ENCODE data around the gene C6orf89.
"Not testable (repeated sequence)": the region's sequence is repeated elsewhere in the genome, so short reads cannot be mapped to it uniquely, and the experiment has no call there.

The C6orf89 gene

DNA sequence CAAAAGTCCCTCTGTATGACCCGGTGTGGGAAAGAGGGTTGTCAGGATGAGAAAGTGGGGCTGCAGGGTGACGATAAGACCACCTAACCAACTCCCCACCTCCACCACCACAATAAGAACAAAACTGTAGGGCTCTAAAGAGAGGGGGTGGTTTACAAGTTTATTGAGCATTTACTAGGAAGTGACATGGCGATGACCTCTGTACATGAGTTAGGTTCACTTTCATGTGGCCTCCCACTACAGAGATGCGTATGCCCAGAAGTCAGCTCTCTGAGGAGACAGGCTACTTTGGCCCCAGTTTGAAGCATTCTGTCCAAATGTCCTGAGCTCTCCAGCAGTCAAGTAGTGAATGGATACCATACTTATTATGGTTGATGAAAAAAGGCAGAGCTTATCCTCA lies 40.1 kb downstream of the C6orf89 start:
- no peak for DNase-seq

DNA sequence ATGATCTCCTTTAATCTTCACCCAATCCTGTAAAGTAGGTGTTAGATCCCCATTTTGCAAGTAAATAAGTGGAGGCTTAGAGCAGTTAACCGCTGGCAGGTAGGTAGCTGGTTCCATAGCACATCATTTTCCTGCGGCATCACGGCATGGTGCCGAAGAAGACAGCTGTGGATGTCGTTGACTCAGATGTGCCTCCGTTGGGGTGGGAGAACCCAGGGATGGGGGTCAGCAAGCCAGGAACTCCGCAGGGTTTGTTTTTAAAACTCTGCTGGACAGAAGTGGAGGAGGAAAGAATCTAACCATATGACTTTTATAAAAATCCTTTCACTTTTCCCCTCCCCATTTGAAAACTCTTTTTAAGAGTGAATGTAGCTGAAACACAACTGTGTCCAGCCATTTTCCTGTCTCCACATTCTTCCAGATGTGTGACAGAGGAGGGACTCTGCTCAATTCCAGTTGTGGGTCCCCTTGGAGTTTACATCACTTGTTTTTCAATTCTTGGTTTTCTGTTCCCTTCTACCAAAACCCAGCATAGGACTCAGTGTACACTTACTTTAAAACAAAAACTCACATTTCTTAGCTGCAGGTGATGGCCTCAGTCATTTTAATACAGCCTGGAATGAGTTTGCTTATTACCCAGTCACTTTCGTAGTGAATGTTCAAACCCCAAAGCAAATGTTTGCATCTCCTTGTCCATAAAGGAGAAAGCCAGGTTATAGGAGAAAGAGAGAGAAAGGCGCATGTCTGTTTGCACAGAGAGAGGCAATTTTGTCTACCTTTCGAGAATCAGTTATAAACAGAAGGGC lies 41.2 kb downstream of the C6orf89 start:
- DNase-seq: no peak

DNA sequence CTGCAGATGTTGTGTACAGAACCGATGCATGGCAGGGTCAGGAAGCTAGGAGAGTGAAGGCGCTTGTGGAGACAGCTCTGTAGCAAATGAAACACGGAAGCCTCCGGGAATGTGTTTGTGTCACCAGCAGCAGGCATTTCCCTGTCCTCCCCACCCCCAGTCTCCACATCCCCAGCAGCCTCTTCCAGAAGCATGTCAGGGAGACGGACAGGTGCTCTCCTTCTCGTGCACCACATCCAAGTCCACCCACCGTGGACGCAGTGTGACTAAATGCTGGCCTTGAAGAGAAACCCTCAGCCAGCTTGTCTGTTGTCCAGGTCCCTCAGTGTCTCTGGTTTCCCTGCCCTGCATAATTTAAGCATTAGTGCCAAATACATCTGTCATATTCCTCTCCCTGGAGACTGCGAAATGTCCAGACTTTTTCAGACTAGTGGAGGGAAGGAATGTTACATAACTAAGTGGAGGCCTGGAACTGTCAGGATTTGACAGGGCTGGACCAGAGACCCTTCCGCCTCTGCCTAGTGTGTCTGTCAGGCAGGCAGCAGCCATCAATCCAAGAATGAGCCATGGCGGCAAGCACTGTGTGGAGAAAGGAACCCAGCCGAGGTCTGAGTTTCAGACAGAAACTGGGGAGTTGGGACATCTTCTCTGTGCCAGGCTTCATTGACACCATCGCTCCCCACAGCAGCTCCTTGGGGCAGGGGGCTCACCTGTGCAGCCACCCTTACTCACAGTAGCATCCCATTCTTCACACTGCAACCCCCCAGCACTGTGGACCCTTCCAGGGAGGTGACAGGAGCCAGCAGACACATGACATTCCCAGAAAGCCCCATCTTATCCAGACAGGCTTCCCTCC lies 42.2 kb downstream of the C6orf89 start:
- DNase-seq: no peak

DNA sequence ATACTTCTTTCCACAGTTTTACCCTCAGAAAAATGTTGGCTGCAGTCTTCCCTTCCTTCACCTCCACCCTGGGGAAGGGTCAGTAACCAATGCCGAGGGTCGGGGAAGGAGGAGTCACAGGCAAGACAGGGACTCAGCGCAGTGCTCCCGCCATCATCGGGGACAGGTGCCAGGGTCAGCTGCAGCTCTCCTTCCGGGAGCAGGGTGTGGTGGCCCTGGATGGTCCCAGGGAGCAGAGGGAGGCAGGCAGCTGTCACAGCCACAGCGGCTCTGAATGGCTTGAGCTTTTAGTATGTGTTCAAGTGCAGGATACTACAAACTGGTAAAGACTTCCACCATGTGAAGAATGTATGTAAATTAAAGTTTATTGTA lies 42.8 kb downstream of the C6orf89 start:
- no peak for DNase-seq

DNA sequence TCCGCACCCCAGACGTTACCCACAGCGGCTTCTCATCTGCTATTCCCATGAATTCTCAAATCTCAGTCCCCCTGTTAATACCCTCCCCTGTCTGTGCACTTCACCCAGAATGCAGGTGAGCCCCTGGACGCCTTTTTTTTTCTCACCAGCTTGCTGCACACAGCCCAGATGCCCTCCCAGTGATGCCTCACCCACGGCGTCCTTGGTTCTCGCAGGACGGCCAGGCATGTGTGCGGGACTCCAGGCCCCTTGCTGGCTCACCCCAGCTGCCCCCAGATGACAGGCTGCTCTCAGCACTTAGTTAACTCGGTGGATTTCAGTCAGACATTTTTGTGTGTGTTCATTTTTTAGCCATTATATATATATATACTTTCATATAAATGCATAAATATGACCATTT lies 43.4 kb downstream of the C6orf89 start:
- DNase-seq: no peak

DNA sequence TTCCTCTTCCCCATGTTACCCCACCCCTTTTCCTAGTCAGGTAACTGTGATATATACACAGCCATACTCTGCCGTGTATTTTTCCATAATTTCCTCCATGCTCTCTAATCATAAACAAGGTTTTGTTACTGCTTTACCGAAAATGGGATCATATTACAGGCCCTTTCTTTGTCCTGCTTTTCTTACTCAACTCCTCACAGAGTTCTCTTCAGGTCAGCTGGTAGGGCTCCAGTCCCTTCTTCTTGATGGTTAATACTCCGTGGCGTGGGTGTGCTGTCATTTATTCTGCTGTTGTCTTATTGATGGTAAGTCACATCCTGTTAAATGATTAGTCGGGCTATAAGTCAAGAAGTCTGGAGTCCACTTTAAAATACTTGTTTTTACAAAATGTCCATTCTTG lies 43.9 kb downstream of the C6orf89 start:
- DNase-seq: no peak

DNA sequence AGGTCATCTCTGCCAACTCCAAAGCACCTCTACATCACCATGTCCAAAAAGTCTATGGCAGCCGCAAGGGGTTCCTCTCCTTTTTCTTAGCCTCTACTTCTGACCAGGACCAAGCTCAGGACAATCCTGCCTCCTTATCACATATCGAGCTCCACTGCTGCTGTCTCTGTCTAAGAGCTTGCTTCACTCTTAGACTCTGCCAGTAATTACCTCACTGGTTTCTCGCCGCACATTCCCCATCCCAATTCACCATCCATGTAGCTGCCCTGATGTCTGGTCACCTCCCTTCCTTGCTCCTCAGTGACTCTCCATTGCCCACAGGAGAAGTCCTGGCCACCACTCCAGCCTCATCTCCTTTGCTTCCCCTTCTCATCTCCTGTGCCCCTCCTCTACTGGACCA lies 44.7 kb downstream of the C6orf89 start:
- no peak for DNase-seq

DNA sequence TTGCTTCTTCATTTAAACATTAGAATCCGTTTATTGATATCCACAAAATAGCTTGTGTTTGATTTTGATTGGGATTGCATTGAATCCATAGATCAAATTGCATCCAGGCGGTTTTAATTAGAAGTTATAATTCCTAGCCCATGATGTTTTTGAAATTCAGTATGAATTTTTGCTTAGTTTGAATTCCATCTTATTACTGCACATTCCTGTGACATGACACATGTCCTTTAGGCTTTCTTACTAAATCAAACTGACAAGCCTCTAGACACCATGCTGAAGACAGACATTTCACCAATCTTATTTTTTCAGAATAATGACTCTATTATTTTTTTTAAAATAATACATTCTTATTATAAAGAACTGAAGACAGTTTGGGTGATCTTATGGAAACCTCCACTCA lies 47.4 kb downstream of the C6orf89 start:
- DNase-seq: no peak

DNA sequence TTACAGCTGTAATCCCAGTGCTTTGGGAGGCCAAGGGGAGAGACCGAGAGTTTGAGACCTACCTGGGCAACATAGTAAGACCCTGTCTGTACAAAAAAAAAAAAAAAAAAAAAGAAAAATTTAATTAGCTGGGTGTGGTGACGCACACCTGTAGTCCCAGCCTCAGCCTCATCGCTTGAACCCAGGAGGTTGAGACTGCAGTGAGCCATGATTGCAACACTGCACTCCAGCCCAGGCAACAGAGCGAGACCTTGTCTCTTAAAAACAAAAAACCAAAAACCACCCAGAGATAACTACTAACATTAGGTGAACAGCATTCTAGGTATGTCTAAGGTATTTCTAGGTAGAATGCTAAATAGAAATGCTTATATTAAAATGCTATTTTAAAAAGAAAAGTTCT lies 47.8 kb downstream of the C6orf89 start:
- no peak for DNase-seq

DNA sequence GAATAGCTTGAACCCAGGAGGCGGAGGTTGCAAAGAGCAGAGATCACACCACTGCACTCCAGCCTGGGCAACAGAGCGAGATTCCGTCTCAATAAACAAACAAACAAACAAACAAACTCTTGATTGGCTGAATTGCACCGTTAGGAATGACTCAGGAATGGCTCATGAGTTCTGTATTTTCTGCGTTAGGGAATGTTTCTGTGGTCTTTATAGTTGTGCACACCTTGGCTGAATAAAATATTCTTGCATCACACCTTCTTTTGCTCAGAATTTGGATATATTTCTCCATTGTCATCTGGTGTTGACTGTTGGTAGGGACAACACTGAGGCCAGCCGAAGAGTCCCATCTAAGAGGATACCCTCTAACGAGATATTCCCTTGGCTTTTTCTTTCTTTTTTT lies 49.1 kb downstream of the C6orf89 start:
- no peak for DNase-seq

DNA sequence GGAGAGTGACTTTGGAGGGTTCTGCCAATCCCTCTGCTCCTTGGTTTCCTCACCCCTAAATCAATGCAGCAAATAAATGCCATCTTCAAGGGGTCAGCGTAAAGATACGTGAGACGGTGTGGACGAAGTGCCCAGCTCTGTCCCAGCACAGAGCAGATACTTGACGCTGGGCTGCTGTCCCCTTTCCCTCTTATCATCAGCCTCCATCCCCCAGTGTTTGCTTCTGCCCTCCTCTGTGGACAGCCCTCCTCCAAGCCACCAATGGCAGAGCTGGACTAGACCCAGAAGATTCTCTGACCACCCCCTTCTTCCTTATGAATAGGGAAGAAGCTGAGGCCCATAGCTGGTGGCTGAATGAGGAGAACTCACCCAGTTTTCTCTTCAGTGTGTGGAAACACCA lies 51.1 kb downstream of the C6orf89 start:
- DNase-seq: no peak

DNA sequence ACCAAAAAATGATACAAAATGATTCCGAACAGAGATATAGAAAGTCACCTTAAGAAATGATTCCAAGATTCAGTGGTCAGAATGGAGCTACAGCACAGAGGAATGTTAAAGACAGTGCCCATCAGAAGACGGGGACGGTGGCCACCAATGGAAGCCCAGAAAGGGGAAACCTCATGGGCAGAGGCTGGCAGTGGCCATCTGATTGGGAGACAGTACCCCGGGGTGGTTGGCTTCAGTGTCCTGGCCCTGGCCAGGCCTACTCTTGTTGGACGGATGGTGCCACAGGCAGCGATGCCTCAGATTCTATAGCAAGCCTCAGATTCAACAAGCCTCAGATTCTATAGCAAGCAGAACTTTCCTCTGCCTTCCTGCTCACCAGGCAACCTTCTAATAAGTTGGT lies 52.1 kb downstream of the C6orf89 start:
- no peak for DNase-seq

DNA sequence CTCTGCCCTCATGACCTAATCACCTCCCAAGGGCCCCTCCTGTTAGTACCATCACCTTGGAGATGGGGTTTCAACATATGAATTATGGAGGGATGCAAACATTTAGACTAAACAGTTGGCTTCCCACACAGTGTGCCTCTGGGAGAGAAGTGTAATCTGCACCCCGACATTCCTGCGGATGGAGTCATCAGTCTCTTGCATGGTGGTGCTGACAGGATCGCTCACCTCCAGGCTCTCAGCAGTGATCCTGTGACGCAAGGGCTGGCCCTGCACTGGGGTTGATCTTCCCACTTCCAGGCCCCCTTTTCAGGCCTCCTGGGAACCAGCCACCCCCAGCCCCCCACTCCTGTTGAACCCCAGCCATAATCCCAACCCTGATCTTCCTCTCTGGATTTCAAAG lies 52.8 kb downstream of the C6orf89 start:
- DNase-seq: no peak

DNA sequence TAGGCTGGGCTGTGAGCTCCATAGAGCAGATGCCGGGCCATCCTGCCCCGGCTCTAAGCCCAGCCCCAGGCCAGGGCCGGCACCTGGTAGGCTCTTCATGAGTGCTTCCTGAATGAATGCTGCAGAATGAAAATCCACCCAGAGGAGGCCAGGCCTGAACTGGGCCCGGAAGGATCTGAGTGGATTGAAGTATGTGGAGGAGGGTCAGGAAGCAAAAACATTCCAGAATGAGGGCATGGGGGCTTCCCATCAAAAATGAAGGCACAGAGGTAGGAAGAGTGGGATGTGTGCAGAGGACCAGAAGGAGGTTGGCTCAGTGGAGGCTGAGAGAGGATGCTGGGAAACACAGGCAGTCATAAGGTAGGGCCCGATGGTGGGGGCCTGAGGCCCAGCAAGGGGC lies 53.3 kb downstream of the C6orf89 start:
- DNase-seq: not testable (repeated sequence)

DNA sequence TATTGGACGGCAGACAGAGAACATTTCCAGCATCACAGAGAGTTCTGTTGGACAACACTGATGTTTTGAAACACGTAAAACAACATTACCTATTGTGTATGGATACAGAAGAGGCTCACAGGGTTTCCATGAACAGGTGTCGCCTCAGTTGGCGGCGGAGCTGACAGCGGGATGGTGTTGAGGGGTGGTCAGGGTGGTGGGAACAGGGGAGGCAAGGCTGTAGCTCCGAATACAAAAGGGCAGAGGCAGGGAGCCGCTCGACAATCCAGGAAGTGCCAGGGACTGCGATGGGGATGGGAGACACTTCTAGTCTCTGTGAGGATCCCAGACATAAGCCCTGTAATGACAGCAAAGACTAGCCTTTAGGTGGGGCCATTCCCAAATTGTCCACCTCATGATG lies 54.3 kb downstream of the C6orf89 start:
- DNase-seq: no peak

DNA sequence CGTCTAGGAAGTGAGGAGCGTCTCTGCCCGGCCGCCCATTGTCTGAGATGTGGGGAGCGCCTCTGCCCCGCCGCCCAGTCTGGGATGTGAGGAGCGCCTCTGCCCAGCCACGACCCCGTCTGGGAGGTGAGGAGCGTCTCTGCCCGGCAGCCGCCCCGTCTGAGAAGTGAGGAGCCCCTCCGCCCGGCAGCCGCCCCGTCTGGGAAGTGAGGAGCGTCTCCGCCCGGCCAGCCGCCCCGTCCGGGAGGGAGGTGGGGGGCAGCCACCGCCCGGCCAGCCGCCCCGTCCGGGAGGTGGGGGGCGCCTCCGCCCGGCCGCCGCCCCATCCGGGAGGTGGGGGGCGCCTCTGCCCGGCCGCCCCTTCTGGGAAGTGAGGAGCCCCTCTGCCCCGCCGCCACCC lies 55.8 kb downstream of the C6orf89 start:
- DNase-seq: not testable (repeated sequence)

DNA sequence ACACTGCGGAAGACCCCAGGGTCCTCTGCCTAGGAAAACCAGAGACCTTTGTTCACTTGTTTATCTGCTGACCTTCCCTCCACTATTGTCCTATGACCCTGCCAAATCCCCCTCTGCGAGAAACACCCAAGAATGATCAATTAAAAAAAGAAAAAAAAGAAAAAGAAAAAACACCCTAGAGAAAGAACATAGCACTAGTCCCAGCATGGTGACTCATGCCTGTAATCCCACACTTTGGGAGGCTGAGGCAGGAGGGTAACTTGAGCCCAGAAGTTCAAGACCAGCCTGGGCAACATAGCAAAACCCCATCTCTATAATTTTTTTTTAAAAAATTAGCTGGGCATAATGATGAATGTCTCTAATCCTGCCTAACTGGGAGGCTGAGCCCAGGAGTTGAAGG lies 56.6 kb downstream of the C6orf89 start:
- not testable (repeated sequence) for DNase-seq

DNA sequence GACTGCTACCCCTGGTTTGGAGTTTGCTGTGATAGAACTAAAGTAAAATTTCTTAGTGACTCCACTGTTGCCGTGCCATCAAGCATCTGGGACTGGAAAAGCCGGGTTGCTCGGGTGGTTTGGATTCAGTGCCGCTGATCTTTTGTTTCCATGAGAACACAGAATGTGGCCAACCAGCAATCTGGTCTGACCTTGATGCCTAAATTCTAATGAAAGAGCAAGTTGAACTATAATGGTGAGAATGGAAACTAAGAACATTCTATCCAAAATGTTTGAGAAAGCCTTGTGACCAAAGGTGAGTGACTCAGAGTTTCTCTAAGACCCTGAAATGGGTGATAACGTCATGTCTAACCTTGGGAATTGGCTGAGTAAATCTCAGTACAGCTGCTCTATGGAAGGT lies 58.9 kb downstream of the C6orf89 start:
- no peak for DNase-seq

DNA sequence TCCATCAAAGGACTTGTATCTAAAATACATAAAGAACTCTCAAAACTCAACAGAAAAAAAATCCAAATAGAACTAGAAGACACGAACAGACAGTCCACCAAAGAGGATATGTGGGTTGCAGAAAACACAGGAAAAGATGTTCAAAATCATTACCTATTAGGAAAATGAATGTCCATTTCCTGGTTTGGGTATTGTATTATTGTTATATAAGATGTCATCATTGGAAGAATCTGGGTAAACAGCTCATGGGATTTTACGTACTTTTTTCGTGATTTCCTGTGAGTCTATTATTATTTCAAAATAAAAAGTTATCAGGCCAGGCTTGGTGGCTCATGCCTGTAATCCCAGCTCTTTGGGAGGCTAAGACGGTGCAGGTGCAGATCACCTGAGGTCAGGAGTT lies 59.5 kb downstream of the C6orf89 start:
- DNase-seq: no peak

DNA sequence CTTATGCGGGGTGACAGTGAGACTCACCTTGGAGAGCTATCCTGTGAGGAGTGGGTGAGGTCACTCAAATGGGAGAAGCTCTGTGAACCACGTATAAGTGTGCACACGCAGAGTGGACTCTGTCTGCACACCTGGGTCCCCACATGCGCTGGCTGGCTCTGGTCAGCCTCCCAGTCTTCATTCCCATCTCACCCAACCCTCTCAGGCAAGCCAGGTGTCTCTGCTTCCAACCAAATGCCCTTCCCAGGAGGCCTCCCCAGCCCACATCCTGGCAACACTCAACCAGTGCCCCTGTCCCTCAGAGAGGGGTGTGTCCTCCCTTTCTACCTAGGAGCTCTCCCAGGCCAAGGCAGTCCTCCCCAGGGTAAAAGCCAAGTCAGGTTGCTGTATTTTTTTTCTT lies 60.8 kb downstream of the C6orf89 start:
- DNase-seq: no peak

DNA sequence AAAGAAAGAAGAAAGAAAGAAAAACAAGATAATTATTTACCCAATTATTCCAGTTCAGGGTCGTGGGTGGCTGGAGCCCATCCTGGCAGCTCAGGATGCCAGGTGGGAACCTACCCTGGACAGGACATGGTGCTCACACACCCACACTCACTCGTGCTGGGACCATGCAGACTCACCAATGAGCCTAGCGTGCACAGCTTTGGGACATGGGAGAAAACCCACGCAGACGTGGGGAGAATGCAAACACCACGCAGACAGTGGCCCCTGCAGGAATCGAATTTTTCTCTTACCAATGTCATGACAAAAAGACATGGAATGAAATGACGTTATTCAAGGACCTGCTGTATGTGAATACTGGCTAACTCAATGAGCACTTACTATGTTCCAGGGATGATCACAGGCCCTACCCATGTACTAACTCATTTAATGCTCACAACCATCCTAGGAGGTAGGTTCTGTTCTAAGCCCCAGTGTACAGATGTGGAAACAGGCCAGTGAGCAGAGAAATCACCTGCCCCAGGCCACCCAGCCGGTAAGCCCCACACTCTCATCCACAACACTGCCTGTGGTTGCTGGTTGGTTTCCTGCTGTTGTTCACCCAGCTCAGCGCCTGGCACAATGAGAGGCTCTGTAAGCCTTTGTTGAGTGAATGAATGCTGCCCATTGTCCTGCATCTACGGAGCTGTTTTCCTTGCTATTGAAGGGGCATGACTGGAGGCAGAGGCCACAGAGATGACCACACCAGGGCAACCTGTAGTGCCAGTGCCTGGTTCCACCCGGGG lies 62.0 kb downstream of the C6orf89 start:
- DNase-seq: peak; percentile 54

DNA sequence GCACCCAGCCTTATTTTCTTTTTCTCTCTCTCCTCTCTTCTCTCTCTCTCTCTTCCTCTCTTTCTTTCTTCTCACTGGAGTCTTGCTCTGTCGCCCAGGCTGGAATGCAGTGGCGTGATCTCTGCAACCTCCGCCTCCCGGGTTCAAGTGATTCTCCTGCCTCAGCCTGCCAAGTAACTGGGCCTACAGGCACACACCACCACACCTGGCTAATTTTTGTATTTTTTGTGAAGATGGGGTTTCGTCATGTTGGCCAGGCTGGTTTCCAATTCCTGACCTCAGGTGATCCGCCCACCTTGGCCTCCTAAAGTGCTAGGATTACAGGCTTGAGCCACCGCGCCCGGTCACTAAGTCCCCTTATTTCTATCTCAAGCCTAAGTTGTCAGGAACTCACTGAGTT lies 63.3 kb downstream of the C6orf89 start:
- DNase-seq: not testable (repeated sequence)

DNA sequence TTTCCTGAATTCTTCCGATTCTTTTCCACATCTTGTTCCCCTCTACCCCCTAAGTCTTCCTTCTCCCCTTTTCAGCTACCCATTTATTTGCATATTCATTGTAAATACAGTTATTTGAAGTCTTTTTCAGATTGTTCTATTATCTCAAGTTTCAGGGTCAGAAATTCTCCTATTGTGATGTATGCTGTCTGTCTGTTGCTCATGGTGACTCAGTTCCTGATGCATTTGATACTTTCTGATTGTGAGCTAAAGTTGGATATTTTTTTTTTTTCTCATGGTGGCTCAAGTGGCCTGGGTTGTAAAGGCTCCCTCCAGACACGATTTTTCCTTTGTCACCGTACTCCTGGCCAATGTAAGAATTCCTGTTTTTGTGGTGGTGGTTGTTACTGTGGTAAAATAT lies 63.9 kb downstream of the C6orf89 start:
- DNase-seq: no peak

DNA sequence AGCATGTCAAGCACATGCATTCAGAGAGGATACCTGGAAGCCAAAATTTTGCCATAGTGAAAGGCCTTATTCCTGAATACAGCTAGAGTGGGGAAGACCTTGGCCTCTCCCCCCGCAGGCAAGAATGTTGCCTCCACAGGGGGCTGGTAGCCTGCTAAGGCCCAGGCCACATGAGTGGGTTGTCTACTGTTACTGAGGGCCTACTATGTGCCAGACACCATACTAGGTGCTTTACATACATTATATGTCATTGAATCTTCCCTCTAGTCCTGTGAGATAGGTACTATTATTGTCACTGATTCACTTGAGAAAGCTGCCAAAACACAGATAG lies 68.1 kb downstream of the C6orf89 start:
- no peak for DNase-seq

All from activated gamma-delta T cell treated with Interleukin-2 at 50 U/mL for 16 hours (primary cell).